ENCODE data around the gene CLEC10A. TPM values are rescaled to one million over a fixed set of nuclear protein-coding genes. Genes with fewer than 3 reads are reported as not detected.

Gene CLEC10A
- total and polyA plus RNA-seq, 11 donors: 1.5 to 30.1 (median 2.7) TPM

GRCh38 chr17:7119314-7119713, 39.3 kb upstream of the CLEC10A start:
- peak overlapping the region in 1 of 12 donors; percentile 90 for H3K27ac ChIP-seq
- DNase-seq (peak in 1 of 5 donors; percentile 14), ATAC-seq (no peak)
- no peak overlapping the region for H3K4me3 ChIP-seq
- WGBS, 4 donors: 67 to 78% (median 70%) methylated on average over 11 of the region's 11 CpGs
- TF ChIP-seq CTCF (IDR thresholded peaks at IDR 0.05): no peak
- no peak for TF ChIP-seq POLR2A (IDR thresholded peaks at IDR 0.05)
- H3K27me3 ChIP-seq: peaks cover 0 to 14% (median 3%) of the 10 kb centered on the region in 9 donors
- H3K4me1 ChIP-seq: peaks cover 0 to 59% (median 0%) of the 10 kb centered on the region in 12 donors
- H3K36me3 ChIP-seq: no peaks in the 10 kb centered on the region
- H3K9me3 ChIP-seq: peaks cover 0 to 3% (median 0%) of the 10 kb centered on the region in 12 donors
- intact Hi-C loops (cut with DNase I): no loop called here

GRCh38 chr17:7114875-7115614, 35.0 kb upstream of the CLEC10A start:
- Histone ChIP-seq H3K27ac (peak overlapping the region in 3 of 12 donors; percentile 5 to 84 (median 34)), H3K9me3 (peaks cover 0 to 3% (median 0%) of the 10 kb centered on the region in 12 donors)

GRCh38 chr17:7114241-7114874, 34.3 kb upstream of the CLEC10A start, which contains the start of gene ASGR2:
TSS of gene ASGR2 (minus strand) at chr17:7114822. CDS start at chr17:7114240, 582 bp downstream.
- ATAC-seq (no peak), DNase-seq (peak in 1 of 5 donors; percentile 59)
- Histone ChIP-seq H3K27ac (peak within 1 kb of the TSS in 3 of 12 donors; percentile 5 to 84 (median 34)), H3K4me1 (peaks cover 0 to 25% (median 0%) of the 10 kb centered on the region in 12 donors), H3K36me3 (no peaks in the 10 kb centered on the region), H3K4me3 (peak within 1 kb of the TSS in 1 of 12 donors; percentile 28), H3K9me3 (peaks cover 0 to 3% (median 0%) of the 10 kb centered on the region in 12 donors), H3K27me3 (peaks cover 0 to 27% (median 0%) of the 10 kb centered on the region in 9 donors)
- intact Hi-C loops (cut with DNase I): no loop called here
- TF ChIP-seq POLR2A (IDR thresholded peaks at IDR 0.05) (no peak), CTCF (IDR thresholded peaks at IDR 0.05) (no peak)
- 82 to 85% (median 85%) methylated on average over 8 to 14 of the region's 14 CpGs for WGBS, 4 donors

More at GRCh38 chr17:7114875-7115614, 35.0 kb upstream of the CLEC10A start:
- DNase-seq (peak in 3 of 5 donors; percentile 52 to 67 (median 67)), ATAC-seq (peak; percentile 32 to 70 (median 68))
- TF ChIP-seq CTCF (IDR thresholded peaks at IDR 0.05) (no peak), POLR2A (IDR thresholded peaks at IDR 0.05) (no peak)
- WGBS, 4 donors: 57 to 67% (median 65%) methylated on average over 19 of the region's 19 CpGs
- H3K4me1 ChIP-seq: peaks cover 0 to 30% (median 0%) of the 10 kb centered on the region in 12 donors
- no peaks in the 10 kb centered on the region for H3K36me3 ChIP-seq
- intact Hi-C loops (cut with DNase I): no loop called here
- peaks cover 0 to 25% (median 0%) of the 10 kb centered on the region in 9 donors for H3K27me3 ChIP-seq
- H3K4me3 ChIP-seq: peak overlapping the region in 1 of 12 donors; percentile 28
